ENCODE measurements around the gene ANAPC13. TPM values are rescaled to one million over a fixed set of nuclear protein-coding genes. Genes with fewer than 3 reads are reported as not detected.

Gene ANAPC13
- total RNA-seq, 1 donor from 2014 or later: 70.0 TPM

DNA sequence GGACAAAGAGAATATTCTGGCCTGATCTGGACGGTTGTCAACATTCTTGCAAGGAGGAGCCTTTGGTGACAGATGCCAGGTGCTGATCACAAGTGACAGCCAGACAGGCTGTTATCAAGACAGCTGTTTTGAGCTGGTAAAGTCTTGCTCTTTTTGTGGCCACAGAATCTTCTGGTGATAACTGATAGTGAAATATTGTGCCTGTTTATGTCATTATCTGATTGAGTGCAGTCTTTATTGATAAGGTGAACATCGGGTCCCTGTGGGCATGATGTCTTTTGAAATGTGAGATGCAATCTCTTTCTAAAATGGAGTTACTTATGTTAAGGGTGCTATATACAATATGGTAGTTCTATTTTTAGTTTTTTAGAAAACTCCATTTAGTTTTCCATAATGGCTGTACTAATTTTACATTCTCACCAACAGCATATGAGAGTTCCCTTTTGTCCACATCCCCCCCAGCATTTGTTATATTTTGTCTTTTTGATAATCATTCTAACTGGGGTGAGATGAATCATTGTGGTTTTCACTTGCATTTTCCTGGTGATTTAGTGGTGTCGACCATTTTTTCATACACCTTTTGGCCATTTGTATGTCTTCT is 10.8 kb upstream of the ANAPC13 start:
- Mint-ChIP-seq H3K27me3 (ENCODE audit: unreplicated experiment) (peaks cover 2% of the 10 kb centered on the region), H3K4me1 (ENCODE audit: low read depth, unreplicated experiment) (peaks cover 8% of the 10 kb centered on the region), H3K36me3 (ENCODE audit: unreplicated experiment) (peaks cover 6% of the 10 kb centered on the region), H3K4me3 (ENCODE audit: unreplicated experiment) (no peak overlapping the region), H3K9me3 (ENCODE audit: unreplicated experiment) (peaks cover 4% of the 10 kb centered on the region), H3K27ac (ENCODE audit: unreplicated experiment) (peak overlapping the region; percentile 74)
- no peak for DNase-seq
- TF ChIP-seq CTCF (IDR thresholded peaks at IDR 0.05; ENCODE audit: partially characterized antibody, unreplicated experiment): no peak

DNA sequence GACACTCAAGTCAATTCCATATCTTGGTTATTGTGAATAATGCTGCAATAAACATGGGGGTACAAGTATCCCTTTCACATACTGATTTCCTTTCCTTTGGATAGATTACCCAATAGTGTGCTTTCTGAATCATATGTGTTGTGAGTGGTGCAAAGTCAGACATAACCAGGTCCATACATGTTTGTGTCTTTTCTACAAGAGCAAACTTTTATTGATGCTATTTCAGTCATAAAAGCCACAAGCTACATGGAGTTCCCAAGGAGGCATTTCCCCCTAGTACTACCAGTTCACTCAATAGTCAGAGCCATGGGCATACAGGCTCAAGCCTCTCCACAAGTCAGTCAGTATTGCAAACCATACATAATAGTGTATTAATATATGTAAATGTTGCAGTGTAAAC is 10.2 kb upstream of the ANAPC13 start:
- no peak overlapping the region for H3K4me3 Mint-ChIP-seq (ENCODE audit: unreplicated experiment)
- peaks cover 5% of the 10 kb centered on the region for H3K36me3 Mint-ChIP-seq (ENCODE audit: unreplicated experiment)
- no peak for TF ChIP-seq CTCF (IDR thresholded peaks at IDR 0.05; ENCODE audit: partially characterized antibody, unreplicated experiment)
- H3K4me1 Mint-ChIP-seq (ENCODE audit: low read depth, unreplicated experiment): peaks cover 8% of the 10 kb centered on the region
- H3K9me3 Mint-ChIP-seq (ENCODE audit: unreplicated experiment): peaks cover 4% of the 10 kb centered on the region
- H3K27ac Mint-ChIP-seq (ENCODE audit: unreplicated experiment): peak overlapping the region; percentile 74
- H3K27me3 Mint-ChIP-seq (ENCODE audit: unreplicated experiment): peaks cover 2% of the 10 kb centered on the region
- no peak for DNase-seq

- H3K4me1 Mint-ChIP-seq (ENCODE audit: low read depth, unreplicated experiment): peaks cover 8% of the 10 kb centered on the region
- peaks cover 4% of the 10 kb centered on the region for H3K9me3 Mint-ChIP-seq (ENCODE audit: unreplicated experiment)
- no peak overlapping the region for H3K4me3 Mint-ChIP-seq (ENCODE audit: unreplicated experiment)
- H3K27ac Mint-ChIP-seq (ENCODE audit: unreplicated experiment): no peak overlapping the region
- H3K27me3 Mint-ChIP-seq (ENCODE audit: unreplicated experiment): peaks cover 2% of the 10 kb centered on the region
- no peaks in the 10 kb centered on the region for H3K36me3 Mint-ChIP-seq (ENCODE audit: unreplicated experiment)
- DNase-seq: no peak
- no peak for TF ChIP-seq CTCF (IDR thresholded peaks at IDR 0.05; ENCODE audit: partially characterized antibody, unreplicated experiment)
These were observed 8.7 kb upstream of the ANAPC13 start for GRCh38 chr3:134494495-134494894.

DNA sequence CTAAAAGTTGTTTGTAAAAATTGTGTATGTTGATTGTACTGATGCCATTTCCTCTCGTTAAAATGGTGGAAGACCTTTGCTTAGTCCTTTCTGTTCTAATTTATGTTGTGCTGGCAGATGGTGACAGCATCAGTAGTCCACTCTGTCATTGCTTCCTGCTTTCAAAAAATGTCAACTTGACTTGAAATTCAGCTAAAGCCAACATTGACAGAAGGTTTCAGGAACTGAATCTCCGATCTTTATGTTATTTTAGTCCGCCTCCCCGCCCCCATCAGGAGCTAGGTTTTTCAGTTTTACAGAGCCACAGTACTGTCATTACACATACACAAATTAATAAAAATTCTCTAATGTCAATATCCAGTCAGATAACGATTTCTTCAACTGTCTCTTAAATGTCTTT is 1.6 kb upstream of the ANAPC13 start:
- H3K27ac Mint-ChIP-seq (ENCODE audit: unreplicated experiment): peak overlapping the region; percentile 99

More for the DNA sequence above, 1.6 kb upstream of the ANAPC13 start:
- Mint-ChIP-seq H3K9me3 (ENCODE audit: unreplicated experiment) (peaks cover 11% of the 10 kb centered on the region), H3K4me1 (ENCODE audit: low read depth, unreplicated experiment) (peaks cover 21% of the 10 kb centered on the region), H3K36me3 (ENCODE audit: unreplicated experiment) (peaks cover 4% of the 10 kb centered on the region), H3K27me3 (ENCODE audit: unreplicated experiment) (peaks cover 7% of the 10 kb centered on the region), H3K4me3 (ENCODE audit: unreplicated experiment) (peak overlapping the region; percentile 99)
- no peak for DNase-seq
- no peak for TF ChIP-seq CTCF (IDR thresholded peaks at IDR 0.05; ENCODE audit: partially characterized antibody, unreplicated experiment)

Data from glutamatergic neuron (in vitro differentiated cells).